Measurements from ENCODE around the gene OGG1. TPM values are rescaled to one million over a fixed set of nuclear protein-coding genes. Genes with fewer than 3 reads are reported as not detected.
"Not testable (repeated sequence)": the region's sequence is repeated elsewhere in the genome, so short reads cannot be mapped to it uniquely, and the experiment has no call there.

Gene OGG1
- total RNA-seq, 1 experiment from 2014 or later = 11.3 TPM

- DNase-seq (ENCODE audit: low read depth) = no peak
Observed at GRCh38 chr3:9762871-9763270, 13.1 kb downstream of the OGG1 start.

GRCh38 chr3:9765865-9766264, 16.1 kb downstream of the OGG1 start:
- no peak for DNase-seq (ENCODE audit: low read depth)

GRCh38 chr3:9767418-9767817, 17.7 kb downstream of the OGG1 start:
- DNase-seq (ENCODE audit: low read depth) = no peak

- no peak for DNase-seq (ENCODE audit: low read depth)
Observed at GRCh38 chr3:9768141-9768775, 18.5 kb downstream of the OGG1 start.

- no peak for DNase-seq (ENCODE audit: low read depth)
Observed at GRCh38 chr3:9769012-9769411, 19.3 kb downstream of the OGG1 start.

GRCh38 chr3:9769426-9770275, 19.9 kb downstream of the OGG1 start, which contains the start of gene CAMK1:
TSS of gene CAMK1 (minus strand) at chr3:9769947. CDS start at chr3:9767749, 2,198 bp downstream.
- DNase-seq (ENCODE audit: low read depth) = peak; percentile 66

GRCh38 chr3:9770276-9770812, 20.6 kb downstream of the OGG1 start:
- DNase-seq (ENCODE audit: low read depth) = no peak

GRCh38 chr3:9771007-9771406, 21.3 kb downstream of the OGG1 start:
- not testable (repeated sequence) for DNase-seq (ENCODE audit: low read depth)

GRCh38 chr3:9776896-9777693, 27.3 kb downstream of the OGG1 start:
- DNase-seq (ENCODE audit: low read depth) = no peak

- DNase-seq (ENCODE audit: low read depth) = no peak
Observed at GRCh38 chr3:9777694-9778021, 27.9 kb downstream of the OGG1 start.

GRCh38 chr3:9778143-9779074, 28.7 kb downstream of the OGG1 start:
- DNase-seq (ENCODE audit: low read depth) = no peak

GRCh38 chr3:9779075-9779593, 29.4 kb downstream of the OGG1 start:
- no peak for DNase-seq (ENCODE audit: low read depth)

- DNase-seq (ENCODE audit: low read depth) = no peak
Observed at GRCh38 chr3:9779721-9780457, 30.1 kb downstream of the OGG1 start.

- no peak for DNase-seq (ENCODE audit: low read depth)
Observed at GRCh38 chr3:9780458-9780812, 30.7 kb downstream of the OGG1 start.

- DNase-seq (ENCODE audit: low read depth) = no peak
Observed at GRCh38 chr3:9780910-9781309, 31.2 kb downstream of the OGG1 start.

GRCh38 chr3:9781551-9781950, 31.8 kb downstream of the OGG1 start:
- DNase-seq (ENCODE audit: low read depth) = no peak

GRCh38 chr3:9781978-9782603, 32.3 kb downstream of the OGG1 start:
- DNase-seq (ENCODE audit: low read depth) = no peak

GRCh38 chr3:9782770-9783169, 33.0 kb downstream of the OGG1 start:
- no peak for DNase-seq (ENCODE audit: low read depth)

GRCh38 chr3:9783954-9784353, 34.2 kb downstream of the OGG1 start:
- DNase-seq (ENCODE audit: low read depth) = no peak

- DNase-seq (ENCODE audit: low read depth) = no peak
Observed at GRCh38 chr3:9784965-9785364, 35.2 kb downstream of the OGG1 start.

Data from Daoy (cell line).